HepG2 (cell line): ENCODE measurements around the gene C17orf75. TPM values are rescaled to one million over a fixed set of nuclear protein-coding genes. Genes with fewer than 3 reads are reported as not detected.

Source experiments
- EHMT2 ChIP-seq: fragments of 200-600 bp; sonication (generic); IDR thresholded peaks from 2 replicates; pipeline ENCODE4 v1.7.0; 2017; ENCODE audit warnings: antibody characterized with exemption, low read depth, low read length, borderline replicate concordance
- HDAC2 ChIP-seq: sonication (generic); formaldehyde crosslinking; IDR thresholded peaks from 2 replicates; pipeline ENCODE4 v1.4.0; 2020; ENCODE audit warnings: missing genetic modification reagents
- HNF4G ChIP-seq, 2 experiments: sonication (generic) in 1 of 2; formaldehyde crosslinking in 1 of 2; IDR thresholded peaks; 2 replicates each; pipeline versions ENCODE4 v1.4.0 to v1.6.1; 2011 to 2020; ENCODE audit warnings: borderline replicate concordance in 2 of 2, low read depth in 2 of 2, mild to moderate bottlenecking in 2 of 2, low read length in 1 of 2, missing genetic modification reagents in 1 of 2, moderate library complexity in 1 of 2
- KDM2A ChIP-seq: sonication (generic); formaldehyde crosslinking; IDR thresholded peaks from 2 replicates; pipeline ENCODE4 v1.4.0; 2020; ENCODE audit warnings: low read depth, missing genetic modification reagents, borderline replicate concordance
- KDM5A ChIP-seq: fragments of 200-600 bp; sonication (generic); IDR thresholded peaks from 2 replicates; pipeline ENCODE4 v1.7.0; 2018; ENCODE audit warnings: antibody characterized with exemption, mild to moderate bottlenecking, low read length, borderline replicate concordance
- KLF13 ChIP-seq: sonication (generic); formaldehyde crosslinking; IDR thresholded peaks from 2 replicates; pipeline ENCODE4 v1.4.0; 2020; ENCODE audit warnings: mild to moderate bottlenecking, missing genetic modification reagents
- MYNN ChIP-seq: sonication (generic); formaldehyde crosslinking; IDR thresholded peaks from 2 replicates; pipeline ENCODE4 v1.4.0; 2020; ENCODE audit warnings: mild to moderate bottlenecking, low read depth, missing genetic modification reagents
- NFIB ChIP-seq: sonication (generic); formaldehyde crosslinking; IDR thresholded peaks from 2 replicates; pipeline ENCODE4 v1.9.0; 2021; ENCODE audit warnings: missing genetic modification reagents, mild to moderate bottlenecking, borderline replicate concordance
- SOX13 ChIP-seq, 3 experiments: fragments of 450-650 bp in 1 of 3; sonication (generic) in 1 of 3; formaldehyde crosslinking in 1 of 3; IDR thresholded peaks in 2 of 3; conservative IDR thresholded peaks in 1 of 3; 2 replicates each; pipeline versions ENCODE4 v1.5.0 to v1.6.1; 2016 to 2020; ENCODE audit warnings: antibody characterized with exemption in 1 of 3, mild to moderate bottlenecking in 1 of 3, missing compliant biosample characterization in 1 of 3, missing genetic modification reagents in 1 of 3, moderate library complexity in 1 of 3
- TBX3 ChIP-seq: fragments of 450-650 bp; IDR thresholded peaks from 2 replicates; pipeline ENCODE4 v1.6.1; 2017; ENCODE audit warnings: antibody characterized with exemption, mild to moderate bottlenecking, inconsistent platforms, borderline replicate concordance
- YEATS2 ChIP-seq: sonication (generic); formaldehyde crosslinking; IDR thresholded peaks from 2 replicates; pipeline ENCODE4 v1.4.0; 2020; ENCODE audit warnings: missing genetic modification reagents, borderline replicate concordance
- ZMYM3 ChIP-seq: sonication (generic); formaldehyde crosslinking; IDR thresholded peaks from 2 replicates; pipeline ENCODE4 v1.5.1; 2020; ENCODE audit warnings: mild to moderate bottlenecking, missing genetic modification reagents
- ZNF24 ChIP-seq: fragments of 450-650 bp; IDR thresholded peaks from 2 replicates; pipeline ENCODE4 v1.6.1; 2017; ENCODE audit warnings: antibody characterized with exemption, mild to moderate bottlenecking
- ZNF589 ChIP-seq: sonication (generic); formaldehyde crosslinking; conservative IDR thresholded peaks from 2 replicates; pipeline ENCODE4 v1.8.0; 2022; ENCODE audit warnings: mild to moderate bottlenecking, moderate library complexity, missing genetic modification reagents
- polyA plus RNA-seq, 8 experiments: library from polyadenylated mRNA; depleted of rRNA in 3 of 8; stranded (reverse) in 7 of 8; unstranded in 1 of 8; fragments of >200 nt; fragmentation: Illumina TruSeq in 4 of 8; extraction: Trizol in 4 of 8; gene quantifications; 2 replicates each; pipeline versions ENCODE4 v1.2.1 to v1.2.3, GENCODE V29; 2011 to 2016; ENCODE audit warnings: low read depth in 4 of 8, missing spikeins in 1 of 8, mixed read lengths in 1 of 8; ENCODE audit not compliant: insufficient read depth in 1 of 8
- total RNA-seq, 5 experiments: library from RNA; depleted of rRNA; stranded (reverse); fragments of >200 nt; fragmentation: Illumina TruSeq; extraction: Trizol; gene quantifications; 2 replicates each; pipeline ENCODE4 v1.2.3, GENCODE V29; 2016; ENCODE audit warnings: low read depth in 1 of 5
- TF ChIP-seq, protein P1 (sequence below): IDR thresholded peaks from 2 replicates; pipeline ENCODE4 v1.6.1; 2012; ENCODE audit warnings: inconsistent platforms
- TF ChIP-seq, protein P2 (sequence below): sonication (generic); formaldehyde crosslinking; IDR thresholded peaks from 2 replicates; pipeline ENCODE4 v1.4.0; 2020; ENCODE audit warnings: low read depth, mild to moderate bottlenecking, missing genetic modification reagents
- TF ChIP-seq, protein P3 (sequence below): sonication (generic); formaldehyde crosslinking; IDR thresholded peaks from 2 replicates; pipeline ENCODE4 v1.8.0; 2022; ENCODE audit warnings: mild to moderate bottlenecking, missing genetic modification reagents
- TF ChIP-seq, protein P4 (sequence below): IDR thresholded peaks from 2 replicates; pipeline ENCODE4 v1.6.1; 2016; ENCODE audit warnings: low read depth, control low read depth
- TF ChIP-seq, protein P5 (sequence below): fragments of 450-650 bp; IDR thresholded peaks from 2 replicates; pipeline ENCODE4 v1.6.1; 2017
- TF ChIP-seq, protein P6 (sequence below): IDR thresholded peaks from 2 replicates; pipeline ENCODE4 v1.6.1; 2016

Gene C17orf75
- total and polyA plus RNA-seq, 2 of the 13 experiments (the other 11 are each of a cell fraction or from before 2014, with no cell fraction given): 16.2 to 33.0 TPM

DNA sequence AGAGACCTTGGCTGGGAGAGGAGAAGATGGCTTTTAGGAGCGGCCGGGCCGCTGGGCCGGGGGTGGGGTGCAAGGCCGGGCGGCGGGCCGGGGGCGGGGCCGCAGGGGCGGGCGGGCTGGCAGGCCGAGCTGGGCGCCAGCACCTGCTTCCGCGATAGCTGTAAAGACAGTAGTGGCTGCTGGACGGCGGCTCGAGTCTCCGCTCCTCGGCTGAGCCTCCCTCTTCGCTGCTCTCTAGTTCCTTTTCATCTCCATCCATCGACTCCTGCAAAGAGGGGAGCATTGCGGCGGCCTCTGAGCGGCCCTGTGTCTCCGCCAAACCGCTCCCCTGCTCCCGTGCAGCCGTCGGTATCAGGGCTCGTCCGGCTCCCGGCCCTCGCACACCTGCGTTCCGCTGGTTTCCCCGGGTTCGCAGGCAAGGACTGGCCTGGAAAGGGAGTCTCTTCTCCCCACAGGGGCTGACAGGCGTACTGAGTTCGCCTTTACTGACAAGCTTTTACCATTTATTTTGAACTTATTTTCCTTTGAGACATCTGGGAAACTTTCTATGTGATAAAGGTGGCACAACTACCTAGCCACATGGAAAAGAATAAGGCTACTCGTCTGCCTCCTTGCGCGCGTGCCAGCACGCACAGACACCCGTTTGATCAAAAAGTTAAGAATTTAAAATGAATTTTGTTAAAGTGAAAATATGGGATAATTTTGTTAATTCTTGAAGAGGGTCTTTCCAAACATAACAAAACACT lies at the start of gene C17orf75 (continued):
- TF ChIP-seq KDM5A: peak; percentile 94
- TF ChIP-seq, protein P1, sequence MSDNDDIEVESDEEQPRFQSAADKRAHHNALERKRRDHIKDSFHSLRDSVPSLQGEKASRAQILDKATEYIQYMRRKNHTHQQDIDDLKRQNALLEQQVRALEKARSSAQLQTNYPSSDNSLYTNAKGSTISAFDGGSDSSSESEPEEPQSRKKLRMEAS: peak; percentile 77
- TF ChIP-seq NFIB (CRISPR knock-in tag): no peak
- TF ChIP-seq, protein P2, sequence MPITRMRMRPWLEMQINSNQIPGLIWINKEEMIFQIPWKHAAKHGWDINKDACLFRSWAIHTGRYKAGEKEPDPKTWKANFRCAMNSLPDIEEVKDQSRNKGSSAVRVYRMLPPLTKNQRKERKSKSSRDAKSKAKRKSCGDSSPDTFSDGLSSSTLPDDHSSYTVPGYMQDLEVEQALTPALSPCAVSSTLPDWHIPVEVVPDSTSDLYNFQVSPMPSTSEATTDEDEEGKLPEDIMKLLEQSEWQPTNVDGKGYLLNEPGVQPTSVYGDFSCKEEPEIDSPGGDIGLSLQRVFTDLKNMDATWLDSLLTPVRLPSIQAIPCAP (CRISPR knock-in tag): no peak
- TF ChIP-seq KDM2A (CRISPR knock-in tag): peak; percentile 99
- TF ChIP-seq HDAC2: peak; percentile 90
- peak; percentile 38; the same call in 1 of the 2 replicates for TF ChIP-seq HNF4G (IDR thresholded peaks at IDR 0.05; ENCODE audit: borderline replicate concordance, low read depth, low read length)
- no peak for TF ChIP-seq HNF4G (CRISPR knock-in tag; IDR thresholded peaks at IDR 0.05; ENCODE audit: borderline replicate concordance, low read depth)
- TF ChIP-seq, protein P3, sequence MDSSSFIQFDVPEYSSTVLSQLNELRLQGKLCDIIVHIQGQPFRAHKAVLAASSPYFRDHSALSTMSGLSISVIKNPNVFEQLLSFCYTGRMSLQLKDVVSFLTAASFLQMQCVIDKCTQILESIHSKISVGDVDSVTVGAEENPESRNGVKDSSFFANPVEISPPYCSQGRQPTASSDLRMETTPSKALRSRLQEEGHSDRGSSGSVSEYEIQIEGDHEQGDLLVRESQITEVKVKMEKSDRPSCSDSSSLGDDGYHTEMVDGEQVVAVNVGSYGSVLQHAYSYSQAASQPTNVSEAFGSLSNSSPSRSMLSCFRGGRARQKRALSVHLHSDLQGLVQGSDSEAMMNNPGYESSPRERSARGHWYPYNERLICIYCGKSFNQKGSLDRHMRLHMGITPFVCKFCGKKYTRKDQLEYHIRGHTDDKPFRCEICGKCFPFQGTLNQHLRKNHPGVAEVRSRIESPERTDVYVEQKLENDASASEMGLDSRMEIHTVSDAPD (CRISPR knock-in tag): peak; percentile 75; the same call in 1 of the 2 replicates
- TF ChIP-seq EHMT2: no peak; the same call in 1 of the 2 replicates
- TF ChIP-seq MYNN (CRISPR knock-in tag): no peak
- no peak for TF ChIP-seq ZNF24
- peak; percentile 96 for TF ChIP-seq ZMYM3 (CRISPR knock-in tag)
- no peak for TF ChIP-seq TBX3
- TF ChIP-seq YEATS2 (CRISPR knock-in tag): peak; percentile 95
- TF ChIP-seq, protein P4, sequence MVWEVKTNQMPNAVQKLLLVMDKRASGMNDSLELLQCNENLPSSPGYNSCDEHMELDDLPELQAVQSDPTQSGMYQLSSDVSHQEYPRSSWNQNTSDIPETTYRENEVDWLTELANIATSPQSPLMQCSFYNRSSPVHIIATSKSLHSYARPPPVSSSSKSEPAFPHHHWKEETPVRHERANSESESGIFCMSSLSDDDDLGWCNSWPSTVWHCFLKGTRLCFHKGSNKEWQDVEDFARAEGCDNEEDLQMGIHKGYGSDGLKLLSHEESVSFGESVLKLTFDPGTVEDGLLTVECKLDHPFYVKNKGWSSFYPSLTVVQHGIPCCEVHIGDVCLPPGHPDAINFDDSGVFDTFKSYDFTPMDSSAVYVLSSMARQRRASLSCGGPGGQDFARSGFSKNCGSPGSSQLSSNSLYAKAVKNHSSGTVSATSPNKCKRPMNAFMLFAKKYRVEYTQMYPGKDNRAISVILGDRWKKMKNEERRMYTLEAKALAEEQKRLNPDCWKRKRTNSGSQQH (CRISPR knock-in tag): peak; percentile 94
- no peak for TF ChIP-seq SOX13 (IDR thresholded peaks at IDR 0.05)
- TF ChIP-seq SOX13 (CRISPR knock-in tag; conservative IDR thresholded peaks at IDR 0.05 in 1 of 2, IDR thresholded peaks at IDR 0.05 in 1 of 2): peak in 1 of 2 experiments; percentile 59; a peak in 2 of 4 replicates
- no peak for TF ChIP-seq KLF13
- TF ChIP-seq, protein P5, sequence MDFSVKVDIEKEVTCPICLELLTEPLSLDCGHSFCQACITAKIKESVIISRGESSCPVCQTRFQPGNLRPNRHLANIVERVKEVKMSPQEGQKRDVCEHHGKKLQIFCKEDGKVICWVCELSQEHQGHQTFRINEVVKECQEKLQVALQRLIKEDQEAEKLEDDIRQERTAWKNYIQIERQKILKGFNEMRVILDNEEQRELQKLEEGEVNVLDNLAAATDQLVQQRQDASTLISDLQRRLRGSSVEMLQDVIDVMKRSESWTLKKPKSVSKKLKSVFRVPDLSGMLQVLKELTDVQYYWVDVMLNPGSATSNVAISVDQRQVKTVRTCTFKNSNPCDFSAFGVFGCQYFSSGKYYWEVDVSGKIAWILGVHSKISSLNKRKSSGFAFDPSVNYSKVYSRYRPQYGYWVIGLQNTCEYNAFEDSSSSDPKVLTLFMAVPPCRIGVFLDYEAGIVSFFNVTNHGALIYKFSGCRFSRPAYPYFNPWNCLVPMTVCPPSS: no peak
- peak; percentile 69; the same call in 1 of the 2 replicates for TF ChIP-seq ZNF589 (CRISPR knock-in tag)
- TF ChIP-seq, protein P6, sequence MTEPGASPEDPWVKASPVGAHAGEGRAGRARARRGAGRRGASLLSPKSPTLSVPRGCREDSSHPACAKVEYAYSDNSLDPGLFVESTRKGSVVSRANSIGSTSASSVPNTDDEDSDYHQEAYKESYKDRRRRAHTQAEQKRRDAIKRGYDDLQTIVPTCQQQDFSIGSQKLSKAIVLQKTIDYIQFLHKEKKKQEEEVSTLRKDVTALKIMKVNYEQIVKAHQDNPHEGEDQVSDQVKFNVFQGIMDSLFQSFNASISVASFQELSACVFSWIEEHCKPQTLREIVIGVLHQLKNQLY (CRISPR knock-in tag): 0 out of 2 replicates have a peak, but pooled peaks have one; percentile 13
